LHCN-M2 (cell line): ENCODE measurements around the gene RGMA. TPM values are rescaled to one million over a fixed set of nuclear protein-coding genes. Genes with fewer than 3 reads are reported as not detected.
"Not testable (repeated sequence)": the region's sequence is repeated elsewhere in the genome, so short reads cannot be mapped to it uniquely, and the experiment has no call there.

ENCODE experiments used
- DNase-seq: peaks from one replicate; pipeline ENCODE4 v3.0.0-alpha.2; 2012; ENCODE audit warnings: low read depth
- total RNA-seq: library from RNA; depleted of rRNA; stranded (reverse); fragments of >200 nt; gene quantifications from 2 replicates; pipeline ENCODE4 v1.2.3, GENCODE V29; 2014

The RGMA gene
- total RNA-seq, 1 experiment from 2014 or later, result not detected

DNA sequence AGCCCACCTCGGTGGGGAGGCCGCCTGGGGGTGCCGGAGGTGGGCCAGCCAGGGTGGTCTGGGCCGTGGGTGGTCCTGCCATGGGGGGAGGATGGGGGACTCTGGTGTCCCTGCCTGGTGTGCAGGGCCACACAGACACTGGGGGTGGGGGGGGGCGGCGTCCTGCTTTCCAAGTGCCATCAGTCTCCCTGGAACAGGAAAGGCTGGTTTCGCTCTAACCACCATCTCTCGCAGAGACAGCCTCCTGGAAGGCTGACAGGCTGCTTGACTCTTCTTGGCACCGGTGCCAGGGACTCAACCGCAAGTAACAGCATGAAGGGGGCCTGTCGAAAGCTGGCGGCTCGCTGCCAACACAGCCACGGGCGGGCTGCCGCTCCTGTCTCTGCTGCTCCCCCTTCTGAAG, 40.3 kb downstream of the RGMA start:
- DNase-seq, result no peak

DNA sequence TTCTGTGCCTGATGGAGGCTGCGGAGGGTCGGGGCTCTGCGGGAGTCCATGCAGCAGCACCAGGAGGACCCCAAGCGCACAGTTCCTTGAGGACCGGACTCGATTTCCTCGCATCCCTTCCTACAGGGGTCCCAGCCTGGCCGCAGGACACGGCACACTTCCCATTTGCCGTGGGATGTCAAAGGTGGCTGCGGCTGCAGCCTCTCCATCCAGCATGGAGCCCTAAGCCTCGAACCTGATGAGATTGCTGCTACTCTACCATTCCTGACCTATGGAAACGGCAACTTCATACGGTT, 40.6 kb downstream of the RGMA start:
- no peak for DNase-seq

DNA sequence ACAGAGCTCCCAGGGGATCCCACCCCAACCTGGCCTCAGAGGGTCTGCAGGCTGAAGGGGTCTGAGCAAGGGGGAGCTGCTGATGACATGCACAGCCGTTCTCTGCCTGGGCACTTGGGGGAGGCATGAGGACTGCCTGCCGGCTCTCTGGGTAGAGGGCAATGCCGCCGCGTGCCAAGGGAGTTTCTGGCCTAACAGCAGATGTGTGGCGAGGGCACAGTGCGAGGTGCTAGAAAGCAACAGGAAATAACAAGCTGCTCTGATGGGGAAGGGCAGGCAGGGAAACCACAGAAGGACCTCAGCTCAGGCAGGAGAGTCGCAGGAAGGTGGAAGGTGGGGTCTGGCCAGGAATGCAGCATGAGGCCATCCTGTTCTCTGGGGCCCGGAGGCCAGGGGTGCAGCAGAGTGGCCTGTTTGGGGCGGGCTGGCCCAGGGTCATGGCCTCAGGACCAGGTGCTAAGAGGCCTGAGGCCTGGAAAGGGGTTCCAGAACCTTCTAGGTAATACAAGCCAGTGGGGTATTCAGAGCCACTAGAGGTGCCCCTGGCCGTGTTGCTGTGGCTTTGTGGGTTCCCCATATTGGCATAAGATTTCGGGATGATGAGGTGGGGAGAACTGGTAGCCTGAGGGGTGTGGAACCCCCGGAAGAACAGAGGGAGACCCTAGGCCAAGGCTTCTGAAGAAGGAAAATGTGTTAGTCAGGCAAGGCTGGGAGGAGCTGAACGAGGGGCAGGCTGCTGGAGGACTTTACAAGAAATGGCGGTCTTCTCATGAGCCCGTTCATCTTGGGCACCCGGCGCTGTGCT, 41.2 kb downstream of the RGMA start:
- DNase-seq, result no peak

DNA sequence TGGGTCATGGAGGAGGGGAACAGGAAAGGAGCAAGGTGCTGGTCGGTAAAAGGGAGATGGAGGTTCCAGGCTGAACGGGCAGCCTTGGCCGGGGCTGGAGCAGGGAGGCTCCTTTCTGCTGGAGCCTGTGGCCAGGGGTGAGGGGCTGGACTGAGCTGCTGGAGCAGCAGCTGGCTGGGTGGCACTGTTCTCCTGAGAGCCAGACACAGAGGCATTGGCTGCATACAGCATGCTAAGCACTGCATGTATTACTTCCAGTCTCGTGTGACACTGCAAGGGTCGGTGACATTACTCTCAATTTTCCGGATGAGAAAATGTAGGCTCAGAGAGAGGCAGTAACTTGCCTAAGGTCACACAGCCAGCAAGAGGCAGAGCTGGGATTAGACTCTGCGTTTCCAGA, 42.3 kb downstream of the RGMA start:
- no peak for DNase-seq

DNA sequence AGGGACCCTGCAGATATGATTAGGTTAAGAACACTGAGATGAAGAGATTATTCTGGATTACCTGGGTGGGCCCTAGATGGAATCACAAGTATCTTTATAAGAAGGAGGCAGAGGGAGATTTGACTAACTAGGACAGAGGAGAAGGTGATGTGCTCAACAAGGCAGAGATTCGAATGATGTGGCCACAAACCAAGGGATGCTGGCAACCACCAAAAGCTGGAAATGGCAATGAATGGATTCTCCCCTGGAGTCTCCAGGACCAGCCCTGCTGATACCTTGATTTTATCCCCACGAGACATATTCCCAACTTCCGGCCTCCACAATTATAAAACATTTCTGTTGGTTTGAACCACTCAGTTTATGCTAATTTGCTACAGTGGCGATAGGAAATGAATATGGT, 42.9 kb downstream of the RGMA start:
- no peak for DNase-seq

DNA sequence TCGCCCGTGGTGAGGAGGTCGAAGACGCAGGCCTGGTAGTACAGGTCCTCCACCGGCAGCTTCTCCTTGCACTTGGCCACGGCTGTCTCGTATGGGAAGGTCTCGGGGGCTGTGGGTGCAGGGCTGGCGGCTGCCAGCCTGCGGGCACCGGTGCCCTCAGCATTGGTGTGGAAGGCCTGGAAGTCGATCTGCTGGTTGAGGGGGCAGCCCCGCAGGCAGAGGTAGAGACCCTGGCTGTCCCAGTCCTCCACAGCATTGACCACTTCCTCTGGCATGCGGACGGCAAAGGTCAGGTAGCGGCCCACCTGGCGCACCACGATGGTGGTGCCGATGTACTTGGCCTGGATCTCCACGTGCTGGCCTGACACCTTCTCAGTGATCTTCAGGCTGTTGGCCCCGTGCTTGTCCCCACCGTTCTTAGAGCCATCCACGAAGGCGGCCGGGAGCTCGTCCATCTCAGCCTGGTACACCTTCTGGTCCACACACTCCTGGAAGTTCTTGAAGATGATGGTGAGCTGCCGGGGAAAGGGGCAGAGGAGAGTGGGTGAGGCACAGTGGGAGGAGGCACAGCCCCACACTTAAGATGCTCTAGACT, 43.7 kb downstream of the RGMA start:
- DNase-seq, result no peak

DNA sequence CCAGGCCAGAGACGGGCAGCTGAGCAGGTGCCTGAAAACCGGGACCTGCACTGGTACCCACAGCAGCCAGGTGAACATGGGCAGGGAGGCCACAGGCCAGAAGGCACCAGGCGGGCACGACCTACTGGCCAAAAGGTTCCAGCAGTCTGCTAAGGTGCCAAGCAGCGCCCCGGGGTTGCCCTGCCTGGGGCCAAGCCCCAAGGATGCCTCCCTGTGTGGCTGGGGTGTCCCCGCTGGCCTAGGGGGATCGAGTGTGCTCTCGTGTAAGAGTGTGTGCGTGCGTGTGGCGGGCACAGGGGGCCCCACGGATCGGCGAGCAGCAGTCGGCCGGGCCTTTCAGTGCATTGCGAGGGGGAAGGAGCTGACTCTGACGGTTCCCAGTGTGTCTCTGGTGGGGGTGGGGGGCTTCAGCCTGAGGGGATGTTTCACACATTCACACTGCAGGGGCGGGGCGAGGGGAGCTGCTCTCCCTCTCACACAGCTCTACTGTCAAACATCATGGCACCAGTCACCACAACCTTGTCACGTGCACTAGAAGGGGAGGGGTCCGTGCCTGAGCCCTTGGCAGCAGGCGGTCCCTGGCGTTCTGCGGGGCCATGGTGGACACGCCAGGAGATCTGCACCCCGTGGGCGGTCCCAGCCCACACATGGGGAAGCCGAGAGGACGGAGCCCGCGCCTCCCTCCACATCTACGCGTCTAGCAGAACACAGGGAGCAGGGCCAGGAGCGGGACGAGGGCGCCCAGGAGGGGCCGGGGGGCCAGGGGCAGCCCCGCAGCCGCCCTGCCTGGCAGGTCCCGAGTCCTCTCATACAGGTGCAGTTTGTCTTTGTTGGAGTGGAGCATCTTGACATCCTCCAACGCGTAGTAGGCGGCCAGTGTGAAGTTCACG, 44.5 kb downstream of the RGMA start:
- no peak for DNase-seq

DNA sequence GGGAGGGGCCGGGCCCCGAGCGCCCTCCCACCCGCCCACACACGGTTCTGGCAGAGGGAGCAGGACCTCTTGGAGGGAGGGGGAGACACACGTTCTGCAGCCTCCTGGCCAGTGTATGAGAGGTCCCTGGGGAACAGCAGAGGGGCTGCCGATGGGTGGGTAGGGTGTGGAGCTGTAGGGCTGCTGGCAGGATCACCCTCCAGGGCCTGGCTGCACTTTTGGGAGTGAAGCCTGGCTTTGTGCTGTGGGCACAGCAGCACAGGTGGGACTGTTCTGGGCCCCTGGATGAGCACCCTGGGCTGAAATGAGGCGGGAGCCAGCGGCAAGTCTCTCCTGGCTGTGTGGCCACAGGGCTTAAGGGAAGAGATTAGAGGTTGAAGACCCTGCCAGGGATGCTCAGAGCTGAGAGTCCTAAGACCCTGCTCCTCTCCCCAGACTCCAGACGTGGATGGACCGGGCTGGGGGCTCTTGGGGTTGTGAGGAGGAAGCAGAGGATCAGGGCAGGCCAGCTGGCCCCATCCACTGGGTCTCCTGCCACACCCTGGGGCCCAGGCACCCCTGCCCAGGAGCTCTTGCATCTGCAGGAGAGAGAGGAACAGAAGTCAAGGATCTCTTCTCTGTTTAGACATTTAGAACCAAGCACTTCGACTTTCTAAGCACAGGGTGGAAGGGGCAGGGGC, 45.2 kb downstream of the RGMA start:
- DNase-seq, result no peak

DNA sequence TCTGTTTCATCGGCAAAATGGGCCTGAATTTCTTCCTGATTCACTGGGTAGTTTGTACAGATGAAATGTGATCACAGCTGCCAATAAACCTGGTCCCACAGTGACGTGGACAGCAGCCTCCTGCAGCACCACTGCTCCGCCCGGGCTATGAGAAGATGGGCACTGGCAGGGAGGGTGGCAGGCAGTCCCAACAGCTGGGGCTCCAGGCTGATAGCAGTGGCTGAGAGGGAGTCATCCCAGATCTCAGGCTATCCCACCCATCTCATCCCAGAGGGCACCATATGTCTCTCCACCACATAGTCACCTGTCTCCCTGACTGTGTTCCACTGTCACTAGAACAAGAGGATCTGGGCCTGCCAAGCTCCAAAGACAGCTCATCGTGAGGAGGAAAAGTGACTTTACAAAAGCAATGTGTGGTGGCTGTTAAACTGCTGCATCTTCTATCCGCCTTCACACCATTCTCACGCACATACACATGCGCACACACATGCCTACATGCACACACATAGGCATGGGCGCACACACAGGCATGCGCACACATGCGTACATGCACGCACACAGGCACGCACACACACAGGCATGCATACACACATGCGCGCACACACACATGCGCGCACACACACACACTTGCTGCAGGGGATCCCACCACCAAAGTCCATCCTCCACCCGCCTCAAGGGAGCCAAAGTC, 46.2 kb downstream of the RGMA start:
- peak; percentile 16 for DNase-seq

DNA sequence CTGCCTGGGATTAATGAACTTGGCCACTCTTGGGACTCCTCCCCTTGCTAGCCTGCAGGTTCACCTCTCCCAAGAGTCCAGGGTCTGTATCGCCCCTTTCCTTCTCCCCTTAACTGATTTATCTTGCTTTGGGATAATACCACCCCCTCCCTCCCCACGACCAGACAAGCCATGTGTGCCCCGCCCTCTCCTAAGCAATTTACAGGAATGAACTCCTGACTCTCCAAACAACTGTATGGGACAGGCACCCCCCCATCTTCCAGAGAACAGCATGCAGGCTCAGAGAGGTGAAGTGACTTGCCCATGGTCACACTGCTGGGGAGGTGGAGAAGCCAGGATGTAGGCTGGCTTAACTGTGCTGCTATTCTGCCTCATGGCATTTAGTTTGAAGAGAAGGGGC, 46.8 kb downstream of the RGMA start:
- DNase-seq, result no peak

DNA sequence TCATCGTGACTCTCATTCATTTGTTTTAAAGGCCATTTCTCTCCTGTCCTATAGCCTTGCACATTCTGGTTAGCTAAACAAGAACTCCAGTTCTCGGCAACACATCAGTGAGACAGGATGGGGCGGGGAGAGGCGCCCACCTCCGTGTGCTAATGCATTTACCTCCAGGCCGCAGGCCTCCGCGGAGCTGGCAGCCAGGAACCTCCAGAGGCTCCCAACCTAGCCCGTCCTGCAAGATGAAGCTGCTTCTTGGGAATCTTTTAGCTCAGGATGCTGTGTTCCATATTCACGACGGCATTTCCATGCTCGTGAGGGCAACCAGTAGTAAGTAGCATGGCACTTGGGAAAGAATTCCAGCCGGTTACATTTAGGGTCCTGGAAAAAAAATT, 47.9 kb downstream of the RGMA start:
- no peak for DNase-seq

DNA sequence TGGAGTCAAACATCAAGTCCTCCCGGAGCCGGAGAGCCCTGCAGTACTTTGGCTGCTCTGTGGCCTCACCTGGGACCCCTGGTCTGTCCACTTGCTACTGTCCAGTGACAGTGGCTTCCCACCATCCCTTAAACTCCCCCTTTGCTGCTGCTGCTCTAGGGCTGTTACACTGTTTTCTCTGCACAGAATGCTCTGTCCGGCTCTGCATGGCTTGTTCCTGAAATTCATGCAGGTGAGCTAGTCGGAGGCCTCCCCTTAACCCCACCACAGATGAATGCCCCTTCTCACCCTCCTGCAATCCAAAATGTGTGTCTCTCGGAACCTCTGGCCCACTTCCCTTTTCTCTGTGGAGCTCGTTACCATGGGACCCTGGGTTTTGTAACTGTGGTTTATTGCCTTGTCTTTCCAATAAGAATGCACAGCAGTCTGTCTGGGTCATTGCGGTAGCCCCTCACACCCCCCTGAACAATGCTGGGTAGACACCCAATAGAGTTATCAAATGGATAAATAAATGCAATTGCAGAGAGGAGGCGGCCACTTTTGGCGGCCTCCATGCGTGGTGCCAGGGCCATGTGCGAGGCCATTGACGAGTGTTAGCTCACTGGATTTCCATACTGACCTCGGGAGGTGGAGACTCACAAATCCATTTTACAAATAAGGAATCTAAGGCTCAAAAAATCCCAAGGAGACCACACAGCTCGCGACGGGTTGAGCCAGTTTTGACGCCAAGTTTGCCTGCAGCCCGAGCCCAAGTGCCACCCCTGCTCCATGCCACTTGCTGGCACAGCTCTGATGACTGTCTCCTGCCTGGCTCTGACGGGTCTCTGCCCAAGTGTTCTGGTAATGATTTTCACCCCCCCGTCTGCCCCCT, 48.5 kb downstream of the RGMA start:
- no peak for DNase-seq

DNA sequence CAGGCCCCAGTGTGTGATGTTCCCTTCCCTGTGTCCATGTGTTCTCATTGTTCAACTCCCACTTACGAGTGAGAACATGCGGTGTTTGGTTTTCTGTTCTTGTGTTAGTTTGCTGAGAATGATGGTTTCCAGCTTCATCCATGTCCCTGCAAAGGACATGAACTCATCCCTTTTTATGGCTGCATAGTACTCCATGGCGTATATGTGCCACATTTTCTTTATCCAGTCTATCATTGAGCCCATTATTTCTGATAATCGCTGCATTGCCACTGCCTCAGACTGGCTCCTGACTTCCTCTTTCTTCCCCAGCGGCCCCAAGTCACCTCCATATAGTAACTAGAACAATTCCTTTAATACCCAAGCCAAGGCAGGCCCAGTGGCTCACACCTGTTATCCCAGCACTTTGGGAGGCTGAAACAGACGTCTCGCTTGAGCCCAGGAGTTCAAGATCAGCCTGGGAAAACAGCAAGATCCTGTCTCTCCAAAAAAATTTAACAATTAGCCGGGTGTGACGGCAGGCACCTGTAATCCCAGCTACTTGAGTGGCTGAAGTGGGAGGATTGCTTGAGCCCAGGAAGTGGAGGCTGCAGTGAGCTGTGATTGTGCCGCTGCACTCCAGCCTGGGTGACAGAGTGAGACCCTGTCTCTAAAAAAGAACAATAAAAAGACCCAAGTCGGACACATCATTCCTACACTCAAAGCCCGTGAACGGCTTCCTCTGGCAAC, 49.3 kb downstream of the RGMA start:
- DNase-seq, result not testable (repeated sequence)

DNA sequence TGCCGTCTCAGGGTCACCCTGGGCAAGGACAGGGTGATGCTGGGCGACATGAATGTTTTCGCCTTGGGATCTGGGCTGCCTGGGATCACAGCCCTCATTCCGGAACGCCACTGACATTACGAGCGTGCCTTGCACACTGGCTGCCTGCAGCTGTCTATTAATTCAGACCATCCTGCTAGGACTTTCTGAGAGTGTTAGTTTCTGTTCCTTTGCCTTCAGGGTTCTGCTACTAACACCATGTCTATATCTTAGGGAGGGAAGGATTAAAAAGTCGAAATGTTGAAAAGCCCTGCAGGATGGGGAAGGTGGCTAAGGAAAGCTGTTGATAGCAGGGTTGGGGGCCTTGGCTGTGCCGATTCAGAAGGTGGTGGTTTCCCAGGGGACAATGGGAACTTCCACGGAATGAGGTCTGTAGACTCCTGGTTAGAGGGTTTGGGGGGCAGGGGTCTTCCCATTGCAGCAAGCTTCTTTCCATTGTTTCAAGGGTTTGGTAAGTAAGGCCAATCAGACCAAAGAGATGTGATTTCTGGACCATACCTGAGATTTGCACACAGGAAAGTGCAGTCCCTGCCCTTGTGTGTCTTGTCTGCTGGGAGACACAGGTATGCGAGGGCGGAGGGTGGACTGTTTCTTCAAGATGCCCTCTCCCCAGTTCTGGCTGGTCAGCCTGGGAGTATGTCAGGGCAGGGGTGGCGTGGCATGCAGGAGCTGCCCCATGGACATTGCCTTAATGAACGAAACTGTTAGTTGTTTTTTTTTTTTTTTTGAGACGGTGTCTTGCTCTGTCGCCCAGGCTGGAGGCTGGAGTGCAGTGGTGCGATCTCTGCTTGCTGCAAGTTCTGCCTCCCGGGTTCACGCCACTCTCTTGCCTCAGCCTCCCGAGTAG, 50.9 kb downstream of the RGMA start:
- no peak for DNase-seq

DNA sequence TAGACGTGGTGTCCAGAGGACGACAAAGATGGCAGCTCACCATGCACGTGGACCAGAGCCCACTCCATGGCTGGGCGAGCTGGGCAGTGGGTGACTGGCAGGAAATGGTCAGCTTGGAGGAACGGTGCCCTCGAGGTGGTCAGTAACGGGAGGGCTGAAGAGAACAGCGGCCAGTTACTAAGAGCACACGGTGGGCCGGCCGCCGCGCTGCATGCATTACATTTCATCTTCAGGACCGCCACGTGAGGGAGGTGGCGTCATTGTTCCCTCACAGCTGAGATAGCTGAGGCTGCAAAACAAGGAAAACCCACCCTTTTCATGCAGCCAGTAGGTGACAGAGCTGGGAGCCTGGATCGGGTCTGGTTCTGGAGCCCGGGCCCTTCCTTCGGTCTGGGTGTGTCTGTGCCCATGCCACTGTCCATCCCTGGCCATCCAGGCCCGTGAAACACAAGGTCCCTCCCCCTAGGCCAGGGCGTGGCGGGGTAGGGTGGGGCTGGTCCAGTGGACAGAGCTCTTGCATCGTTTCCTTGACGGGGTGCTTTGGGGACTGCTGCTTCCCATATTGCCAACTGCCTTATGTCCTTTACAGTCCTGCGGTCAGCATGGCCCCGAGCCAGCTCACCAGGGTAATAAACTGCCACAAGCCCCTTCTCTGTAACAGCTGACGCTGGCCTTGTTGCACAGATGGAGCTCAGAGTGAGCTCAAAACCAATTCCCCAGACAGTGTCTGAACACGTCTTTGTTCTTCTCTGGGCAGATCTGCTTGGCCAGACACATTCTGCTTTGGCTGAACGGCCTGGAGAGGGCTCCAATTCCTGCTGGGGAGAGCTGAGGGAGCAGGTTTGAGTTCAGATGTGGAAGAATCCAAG, 51.8 kb downstream of the RGMA start:
- DNase-seq, result peak; percentile 94

DNA sequence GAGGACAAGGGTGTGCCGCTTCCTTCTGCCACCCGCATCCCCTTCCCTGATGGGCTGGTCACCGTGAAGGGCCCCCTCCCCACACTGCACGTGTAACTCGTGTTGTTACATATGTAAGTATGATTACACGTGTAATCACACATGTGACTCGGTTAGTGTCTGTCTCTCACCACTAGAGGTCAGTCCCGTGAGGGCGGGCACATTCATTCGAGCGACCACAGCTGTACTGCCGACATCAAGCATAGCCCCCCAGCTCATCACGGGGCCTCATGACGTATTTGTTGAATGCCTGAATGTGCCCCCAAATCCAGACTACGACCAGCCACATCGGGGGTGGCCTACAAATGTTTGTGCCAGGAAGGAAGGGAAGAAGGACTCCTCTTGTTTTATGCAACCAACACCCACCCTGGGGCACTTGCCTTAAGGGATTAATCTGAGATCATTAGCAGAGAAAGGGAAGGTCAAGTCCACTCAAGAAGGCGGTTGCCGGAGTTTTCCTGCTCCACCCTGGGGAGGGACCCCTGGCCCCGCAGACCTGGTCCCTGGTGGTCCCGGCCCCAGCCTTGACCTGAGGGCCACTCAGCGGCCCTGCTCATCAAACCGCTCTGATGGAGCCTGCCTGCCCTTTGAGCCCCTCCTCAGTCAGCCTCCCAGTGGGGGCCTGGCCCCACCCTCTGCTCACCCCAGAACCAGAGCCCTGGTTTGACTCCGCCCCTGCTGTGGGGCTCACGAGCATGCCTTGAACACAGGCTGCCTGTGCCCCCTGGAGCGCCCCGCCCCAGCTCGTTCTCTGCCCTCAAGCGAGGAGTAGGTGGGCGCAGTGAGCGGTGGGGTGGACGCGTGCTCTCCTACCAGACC, 52.8 kb downstream of the RGMA start:
- no peak for DNase-seq
